ENCODE data around the gene APOBEC3H.
"Not testable (repeated sequence)": the region's sequence is repeated elsewhere in the genome, so short reads cannot be mapped to it uniquely, and the experiment has no call there.

The APOBEC3H gene

DNA sequence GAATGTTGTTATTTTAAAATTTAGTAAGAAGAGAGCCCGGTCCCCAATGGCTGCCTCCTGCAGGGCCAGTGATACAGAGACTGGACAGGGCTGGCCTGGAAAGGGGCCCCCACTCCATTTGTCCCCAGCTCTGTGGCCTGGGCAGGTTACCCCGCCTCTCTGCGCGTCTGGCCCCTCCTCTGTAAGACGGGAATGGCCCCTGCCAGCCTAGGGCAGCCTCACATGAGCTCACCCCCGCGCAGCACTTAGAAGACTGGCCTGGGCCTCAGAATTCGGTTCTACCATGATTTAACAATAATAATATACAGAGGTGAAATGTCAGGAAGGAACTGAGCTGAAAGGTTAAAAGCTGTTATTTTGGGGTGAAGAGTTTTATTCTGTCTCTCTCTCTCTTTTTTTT, 18.7 kb upstream of the APOBEC3H start:
- no peak for TF ChIP-seq POLR2A (IDR thresholded peaks at IDR 0.05; ENCODE audit: low read depth, low read length)
- FAIRE-seq, result no peak

DNA sequence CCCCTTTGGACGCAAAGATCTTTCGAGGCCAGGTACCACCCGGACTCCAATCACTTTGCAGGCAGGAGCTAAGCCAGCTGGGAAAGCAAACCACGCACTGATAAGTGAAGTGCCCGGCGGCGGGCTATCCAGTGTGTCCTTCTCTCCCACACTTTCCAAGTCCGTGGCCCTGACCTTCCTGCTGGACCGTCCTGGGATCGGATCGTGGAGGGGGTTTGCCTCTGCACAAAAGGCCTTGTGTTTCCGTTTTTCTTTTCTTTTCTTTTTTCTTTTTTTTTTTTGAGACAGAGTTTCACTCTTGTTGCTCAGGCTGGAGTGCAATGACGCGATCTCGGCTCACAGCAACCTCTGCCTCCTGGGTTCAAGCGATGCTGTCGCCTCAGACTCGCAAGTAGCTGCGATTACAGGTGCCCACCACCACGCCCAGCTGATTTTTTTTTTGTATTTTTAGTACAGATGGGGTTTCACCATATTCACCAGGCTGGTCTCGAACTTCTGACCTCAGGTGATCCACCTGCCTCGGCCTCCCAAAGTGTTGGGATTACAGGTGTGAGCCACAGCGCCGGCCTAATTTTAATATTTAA, 17.9 kb upstream of the APOBEC3H start:
- FAIRE-seq; DNase-seq (ENCODE audit: insufficient read length, low spot score): not testable (repeated sequence)

More for the DNA sequence above, 18.7 kb upstream of the APOBEC3H start:
- no peak for DNase-seq (ENCODE audit: insufficient read length, low spot score)

- DNase-seq (ENCODE audit: insufficient read length, low spot score) (no peak), FAIRE-seq (no peak)
- no peak for TF ChIP-seq POLR2A (IDR thresholded peaks at IDR 0.05; ENCODE audit: low read depth, low read length)
Observed at GRCh38 chr22:39080052-39080762, 16.8 kb upstream of the APOBEC3H start.

GRCh38 chr22:39081016-39081415, 16.0 kb upstream of the APOBEC3H start:
- DNase-seq (ENCODE audit: insufficient read length, low spot score) (no peak), FAIRE-seq (no peak)
- no peak for TF ChIP-seq POLR2A (IDR thresholded peaks at IDR 0.05; ENCODE audit: low read depth, low read length)

DNA sequence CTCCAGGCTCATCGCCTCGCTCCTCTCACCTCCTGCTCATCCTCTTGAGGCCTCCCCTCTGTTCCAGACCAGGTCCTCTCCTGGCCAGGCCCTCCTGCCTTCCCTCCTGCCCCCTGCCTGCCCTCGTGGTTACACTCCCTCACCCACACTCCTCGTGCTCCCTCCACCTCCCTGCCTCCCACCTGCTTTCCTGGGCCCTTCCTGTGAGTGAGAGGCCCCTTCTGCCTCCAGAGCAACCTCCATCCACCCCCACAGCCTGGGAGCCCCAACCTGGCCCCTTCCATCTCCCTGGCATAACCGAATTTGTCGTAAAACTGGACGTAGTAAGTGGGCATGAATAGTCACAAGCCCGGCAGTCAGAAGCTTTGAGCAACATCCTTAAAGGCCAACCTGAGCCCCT, 15.4 kb upstream of the APOBEC3H start:
- DNase-seq (ENCODE audit: insufficient read length, low spot score) (no peak), FAIRE-seq (no peak)
- no peak for TF ChIP-seq POLR2A (IDR thresholded peaks at IDR 0.05; ENCODE audit: low read depth, low read length)

- FAIRE-seq (no peak), DNase-seq (ENCODE audit: insufficient read length, low spot score) (no peak)
- TF ChIP-seq POLR2A (IDR thresholded peaks at IDR 0.05; ENCODE audit: low read depth, low read length), result no peak
Observed at GRCh38 chr22:39083212-39084165, 13.6 kb upstream of the APOBEC3H start.

DNA sequence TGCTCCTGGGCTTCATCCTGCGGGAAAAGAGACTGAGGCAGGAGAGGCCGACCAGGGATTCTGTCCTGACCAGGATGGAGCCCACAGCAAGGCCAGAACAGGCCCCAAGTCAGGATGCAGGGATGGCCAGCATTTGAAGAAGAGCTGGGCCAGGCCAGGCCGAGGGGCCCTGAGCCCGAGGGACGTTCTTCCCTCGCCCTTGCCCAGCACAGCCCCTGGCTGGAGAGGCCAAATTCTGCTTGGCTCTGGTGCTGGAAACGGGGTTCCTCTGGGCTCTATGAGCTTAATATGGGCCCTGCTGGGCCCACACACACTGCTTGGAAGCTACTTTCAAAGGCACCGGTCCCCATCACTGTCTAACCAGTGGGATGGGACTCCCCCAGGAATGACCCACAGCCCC, 12.4 kb upstream of the APOBEC3H start:
- FAIRE-seq (no peak), DNase-seq (ENCODE audit: insufficient read length, low spot score) (no peak)
- no peak for TF ChIP-seq POLR2A (IDR thresholded peaks at IDR 0.05; ENCODE audit: low read depth, low read length)

DNA sequence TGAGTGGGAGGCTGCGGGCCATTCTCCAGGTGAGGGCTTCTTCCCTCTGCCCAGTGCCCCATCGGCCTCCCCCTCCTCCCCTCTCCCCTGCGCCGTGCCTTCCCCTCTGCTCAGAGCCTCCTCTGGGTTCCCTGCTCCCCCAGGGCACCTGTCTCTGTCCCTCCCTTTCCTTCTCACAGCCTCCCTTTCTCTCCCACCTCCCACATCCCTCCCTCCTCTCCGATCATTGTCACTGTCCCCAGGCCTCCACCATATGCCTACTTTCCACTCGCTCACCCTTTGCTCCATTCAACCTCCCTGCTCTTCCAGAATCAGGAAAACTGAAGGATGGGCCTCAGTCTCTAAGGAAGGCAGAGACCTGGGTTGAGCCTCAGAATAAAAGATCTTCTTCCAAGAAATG, 9.9 kb upstream of the APOBEC3H start:
- FAIRE-seq (no peak), DNase-seq (ENCODE audit: insufficient read length, low spot score) (no peak)
- TF ChIP-seq POLR2A (IDR thresholded peaks at IDR 0.05; ENCODE audit: low read depth, low read length), result no peak

DNA sequence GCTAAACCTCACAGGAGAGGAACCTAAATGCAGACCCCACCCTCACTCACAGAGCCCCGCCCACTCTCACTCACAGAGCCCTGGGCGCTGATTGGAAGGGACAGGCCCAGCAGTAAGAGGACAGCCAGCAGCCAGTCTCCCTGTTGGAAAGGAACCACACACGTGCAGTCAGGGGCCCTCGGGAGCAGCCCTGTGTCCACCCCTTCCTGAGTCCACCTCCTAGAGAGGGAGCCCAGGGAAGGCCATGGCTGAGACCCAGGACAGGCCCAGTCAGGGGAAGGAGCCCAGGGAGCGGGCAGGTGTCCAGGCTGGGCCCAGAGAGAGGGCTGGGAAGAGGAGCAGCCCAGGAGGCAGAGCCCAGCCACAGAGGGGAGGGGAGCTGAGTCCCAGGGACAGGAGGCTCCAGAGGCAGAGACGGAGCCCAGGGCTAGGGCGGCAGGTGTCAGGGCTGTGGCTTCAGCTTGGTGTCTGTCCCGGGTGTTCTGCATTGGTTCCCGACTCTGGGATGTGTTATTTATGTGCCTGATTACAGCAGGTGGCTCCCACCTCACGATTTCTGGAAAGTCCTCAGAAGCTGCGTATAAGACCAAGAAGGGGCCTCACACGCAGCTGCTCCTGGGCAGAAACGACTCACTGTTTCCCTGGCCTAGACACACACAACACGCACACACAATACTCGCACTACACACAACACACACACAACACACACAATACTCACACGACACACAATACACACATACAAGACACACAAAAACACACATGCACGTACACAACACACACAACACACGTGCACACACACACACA, 9.0 kb upstream of the APOBEC3H start:
- no peak for TF ChIP-seq POLR2A (IDR thresholded peaks at IDR 0.05; ENCODE audit: low read depth, low read length)
- no peak for DNase-seq (ENCODE audit: insufficient read length, low spot score)
- FAIRE-seq, result no peak

- no peak for TF ChIP-seq POLR2A (IDR thresholded peaks at IDR 0.05; ENCODE audit: low read depth, low read length)
- no peak for DNase-seq (ENCODE audit: insufficient read length, low spot score)
- FAIRE-seq, result no peak
Observed at GRCh38 chr22:39088685-39089032, 8.4 kb upstream of the APOBEC3H start.

- FAIRE-seq (no peak), DNase-seq (ENCODE audit: insufficient read length, low spot score) (no peak)
- TF ChIP-seq POLR2A (IDR thresholded peaks at IDR 0.05; ENCODE audit: low read depth, low read length), result no peak
Observed at GRCh38 chr22:39089928-39090327, 7.1 kb upstream of the APOBEC3H start.

DNA sequence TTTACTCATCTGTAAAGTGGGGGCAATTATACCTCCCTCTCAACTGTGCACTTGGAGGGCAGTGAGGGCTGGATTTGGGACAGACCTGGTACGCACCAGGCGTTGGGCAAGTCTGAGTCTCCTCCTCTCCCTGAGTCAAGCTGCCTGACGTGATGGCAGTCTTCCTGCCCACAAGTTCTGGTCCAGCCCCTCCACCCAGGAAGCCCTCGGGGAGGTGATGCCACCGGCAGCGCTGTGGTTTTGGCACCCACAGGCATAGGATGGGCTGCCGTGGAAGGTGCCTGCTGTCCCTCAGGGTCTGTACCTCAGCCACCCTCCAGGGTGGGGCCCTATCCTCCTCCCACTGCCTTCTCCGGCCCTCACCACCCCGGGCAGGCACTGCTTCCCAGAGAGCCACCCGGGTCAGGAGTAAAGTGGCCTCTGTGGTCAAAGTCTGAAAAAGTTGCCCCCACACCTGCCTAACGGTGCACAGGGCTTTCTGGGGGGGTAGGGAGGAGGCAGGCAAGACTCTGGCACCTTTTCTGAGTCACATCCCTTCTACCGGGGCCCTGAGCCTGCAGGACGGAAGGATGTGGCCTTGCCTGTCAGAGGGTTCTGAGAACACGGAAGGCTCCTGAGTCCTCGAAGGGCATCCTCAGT, 6.5 kb upstream of the APOBEC3H start:
- DNase-seq (ENCODE audit: insufficient read length, low spot score) (peak; percentile 71), FAIRE-seq (peak; percentile 69)
- TF ChIP-seq POLR2A (IDR thresholded peaks at IDR 0.05; ENCODE audit: low read depth, low read length), result no peak

Measured in H54 (cell line).